PC-9 (cell line): ENCODE results near the gene CDH22.

Experiments used
- CTCF ChIP-seq: fragments of 200-600 bp; sonication (generic); conservative IDR thresholded peaks from 2 replicates; pipeline ENCODE4 v1.6.1; 2017; ENCODE audit warnings: mixed run types, antibody characterized with exemption, mild to moderate bottlenecking, moderate library complexity
- EZH2 ChIP-seq: fragments of 200-600 bp; sonication (generic); IDR thresholded peaks from 2 replicates; pipeline ENCODE4 v1.8.0; 2017; ENCODE audit warnings: antibody characterized with exemption, low read depth

GRCh38 chr20:46144432-46145025, 163.8 kb downstream of the CDH22 start:
- TF ChIP-seq EZH2 = no peak
- TF ChIP-seq CTCF = no peak
